LNCAP (cell line): ENCODE data around the gene CMSS1.

ENCODE experiments used
- TF ChIP-seq, protein P1 (sequence below): fragments of 450-650 bp; IDR thresholded peaks from 2 replicates; pipeline ENCODE4 v1.5.1; 2017; ENCODE audit warnings: mild to moderate bottlenecking

CMSS1 gene

DNA sequence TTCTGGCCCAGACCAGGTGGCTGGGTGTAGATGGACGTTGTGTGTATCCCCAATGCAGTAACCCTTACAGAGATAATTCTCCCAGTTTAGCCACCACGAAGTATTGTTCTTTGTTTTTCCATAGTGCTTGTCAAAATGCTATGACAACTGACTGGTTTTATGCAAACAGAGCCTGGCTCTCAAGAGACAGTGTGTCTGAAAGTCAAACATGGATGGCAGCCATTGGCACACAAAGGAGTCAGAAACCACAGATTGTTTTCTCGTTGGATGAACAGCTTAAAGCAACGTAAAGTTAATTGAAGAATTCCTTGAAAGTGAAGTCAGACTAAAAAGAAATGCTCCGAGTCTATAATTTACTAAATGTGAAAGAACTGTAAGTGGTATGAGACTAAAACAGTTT, 205.5 kb downstream of the CMSS1 start:
- TF ChIP-seq, protein P1, sequence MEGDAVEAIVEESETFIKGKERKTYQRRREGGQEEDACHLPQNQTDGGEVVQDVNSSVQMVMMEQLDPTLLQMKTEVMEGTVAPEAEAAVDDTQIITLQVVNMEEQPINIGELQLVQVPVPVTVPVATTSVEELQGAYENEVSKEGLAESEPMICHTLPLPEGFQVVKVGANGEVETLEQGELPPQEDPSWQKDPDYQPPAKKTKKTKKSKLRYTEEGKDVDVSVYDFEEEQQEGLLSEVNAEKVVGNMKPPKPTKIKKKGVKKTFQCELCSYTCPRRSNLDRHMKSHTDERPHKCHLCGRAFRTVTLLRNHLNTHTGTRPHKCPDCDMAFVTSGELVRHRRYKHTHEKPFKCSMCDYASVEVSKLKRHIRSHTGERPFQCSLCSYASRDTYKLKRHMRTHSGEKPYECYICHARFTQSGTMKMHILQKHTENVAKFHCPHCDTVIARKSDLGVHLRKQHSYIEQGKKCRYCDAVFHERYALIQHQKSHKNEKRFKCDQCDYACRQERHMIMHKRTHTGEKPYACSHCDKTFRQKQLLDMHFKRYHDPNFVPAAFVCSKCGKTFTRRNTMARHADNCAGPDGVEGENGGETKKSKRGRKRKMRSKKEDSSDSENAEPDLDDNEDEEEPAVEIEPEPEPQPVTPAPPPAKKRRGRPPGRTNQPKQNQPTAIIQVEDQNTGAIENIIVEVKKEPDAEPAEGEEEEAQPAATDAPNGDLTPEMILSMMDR, result no peak

DNA sequence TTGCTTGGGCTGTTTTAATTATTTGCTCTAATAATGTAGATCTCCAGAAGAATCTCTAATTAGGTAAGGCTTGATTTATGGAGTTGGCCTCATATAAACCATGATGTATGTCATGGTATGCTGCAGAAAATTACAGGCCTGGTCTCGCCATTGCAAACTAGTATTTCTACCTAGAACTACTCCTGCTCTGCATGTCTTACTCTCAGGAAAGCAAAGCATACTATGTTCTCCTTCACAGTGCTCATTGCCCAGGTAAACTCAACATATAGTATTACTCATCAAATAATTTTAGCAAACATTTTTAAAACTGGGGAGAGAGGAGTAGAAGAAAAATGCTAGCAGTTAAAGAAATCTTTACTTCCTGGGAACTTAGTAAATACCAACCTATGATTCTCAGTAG, 205.9 kb downstream of the CMSS1 start:
- TF ChIP-seq, protein P1, result no peak

DNA sequence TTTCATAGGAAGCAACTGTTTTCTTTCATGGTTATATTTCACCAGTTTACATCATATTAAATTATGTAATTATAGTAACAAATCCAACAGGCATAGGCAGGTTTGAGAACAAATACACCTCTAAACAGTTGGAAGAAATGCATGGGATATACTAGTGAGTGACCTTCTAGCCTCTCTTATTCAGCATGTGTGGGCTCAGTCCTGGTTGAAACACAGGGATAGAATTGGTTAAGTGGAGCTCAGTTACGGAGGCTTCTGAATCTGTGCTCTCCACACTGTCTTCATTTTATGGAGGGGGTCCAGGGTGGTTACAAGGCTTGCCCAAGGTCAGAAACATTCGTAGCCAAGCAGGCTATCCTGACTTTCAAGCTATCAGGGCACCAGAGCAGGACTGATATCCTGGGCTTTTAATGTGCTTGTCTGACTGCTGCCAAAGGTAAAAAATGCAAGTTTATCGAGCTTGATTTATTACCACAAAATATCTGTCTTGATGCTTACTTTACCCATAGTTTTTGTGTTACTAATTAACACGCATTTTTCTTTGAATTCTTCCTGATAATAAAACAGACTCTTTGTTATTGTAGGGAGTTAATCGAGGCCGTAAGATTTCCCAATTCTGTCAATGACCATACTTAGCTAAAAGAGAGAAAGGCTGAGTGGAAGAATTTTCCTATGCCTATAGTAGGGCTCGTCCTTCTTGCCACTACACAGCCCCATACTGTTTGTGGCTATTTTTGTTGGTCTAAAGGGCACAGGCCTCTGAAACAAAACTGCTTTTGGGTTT, 207.1 kb downstream of the CMSS1 start:
- TF ChIP-seq, protein P1, result no peak

DNA sequence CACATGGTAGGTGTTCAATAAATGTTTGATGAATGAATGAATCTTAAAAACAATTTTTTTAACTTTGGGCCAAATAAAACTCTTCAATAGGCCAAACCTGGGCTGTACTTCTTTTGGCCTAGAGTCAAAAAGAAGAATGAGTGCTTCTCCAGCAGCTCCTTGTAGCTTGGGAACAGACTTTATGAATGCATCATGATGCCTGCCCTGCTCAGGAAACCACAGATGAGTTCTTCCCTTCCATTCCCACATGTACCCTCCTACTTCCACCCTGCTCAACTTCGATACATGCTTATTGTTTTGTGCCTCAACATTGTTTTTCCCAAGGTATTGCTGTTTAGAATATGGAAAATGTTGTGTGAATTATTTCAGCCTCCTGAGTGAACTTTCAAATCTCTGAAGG, 209.7 kb downstream of the CMSS1 start:
- TF ChIP-seq, protein P1, result no peak

DNA sequence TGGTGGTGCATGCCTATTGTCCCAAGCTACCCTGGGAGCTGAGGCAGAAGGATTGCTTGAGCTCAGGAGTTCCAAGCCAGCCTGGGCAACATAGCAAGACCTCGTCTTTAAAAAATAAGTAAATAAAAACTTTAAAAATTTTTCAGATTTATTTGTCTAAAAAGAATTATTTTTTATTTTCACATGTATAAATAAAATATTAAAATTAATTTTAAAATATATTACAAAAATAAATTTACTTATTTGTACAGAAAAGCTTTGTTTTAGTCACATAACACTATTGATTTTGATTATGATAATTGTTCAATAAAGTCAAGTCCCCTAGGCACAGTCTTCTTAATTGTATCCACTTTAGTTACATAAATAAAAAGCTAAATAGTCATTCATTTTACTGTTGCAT, 211.4 kb downstream of the CMSS1 start:
- TF ChIP-seq, protein P1, result no peak

DNA sequence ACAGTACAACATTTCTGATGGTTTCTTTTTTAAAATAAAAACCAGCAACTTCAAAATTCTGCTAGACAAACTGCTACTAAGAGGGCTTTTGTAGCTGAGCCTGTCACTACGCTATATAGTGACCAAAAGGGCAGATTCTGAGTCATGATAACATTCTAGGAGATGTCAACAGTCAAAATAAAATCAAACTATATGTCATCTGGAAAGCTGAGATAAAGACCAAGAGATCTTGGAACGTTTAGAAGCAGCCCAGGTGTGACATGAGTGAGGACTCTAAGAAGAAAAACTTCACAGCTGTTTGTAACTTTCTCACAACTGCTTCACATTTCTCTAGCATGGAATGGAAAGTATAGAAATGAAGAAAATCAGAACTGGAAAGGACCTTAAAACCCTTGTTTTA, 212.0 kb downstream of the CMSS1 start:
- TF ChIP-seq, protein P1, result no peak

DNA sequence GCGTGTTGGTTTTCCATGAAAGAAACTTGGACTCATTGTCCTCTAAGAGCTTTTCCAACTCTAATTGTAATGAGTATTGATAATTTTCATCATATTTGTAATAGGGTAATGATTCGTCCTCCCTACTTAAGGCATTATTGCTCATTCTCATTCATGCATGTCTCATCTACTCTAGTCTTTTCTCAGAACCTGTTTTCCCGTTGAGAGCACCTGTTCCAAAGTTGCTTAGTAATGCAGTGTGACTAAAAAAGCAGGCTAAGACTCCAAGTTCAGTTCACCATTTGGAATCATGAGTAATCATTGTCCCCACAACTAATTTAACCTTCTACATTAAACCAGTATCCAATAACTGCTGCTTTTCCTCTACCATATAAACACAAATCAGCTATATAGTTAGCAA, 212.7 kb downstream of the CMSS1 start:
- TF ChIP-seq, protein P1, result no peak
